Peyer's patch (tissue), 4 donors: ENCODE data around the gene SMIM1.

Experiments used
- CTCF ChIP-seq, 6 experiments: fragments of 450-650 bp in 4 of 6; fragments of 200-600 bp in 2 of 6; sonication (generic) in 1 of 6; IDR thresholded peaks; one replicate each; pipeline ENCODE4 v1.5.1; 2017 to 2019; ENCODE audit warnings: antibody characterized with exemption in 6 of 6, mild to moderate bottlenecking in 3 of 6, moderate library complexity in 1 of 6
- POLR2A ChIP-seq, 2 donors: fragments of 450-650 bp; IDR thresholded peaks; one replicate each; pipeline ENCODE4 v1.5.1; 2017; ENCODE audit warnings: antibody characterized with exemption in 2 of 2, mild to moderate bottlenecking in 2 of 2, moderate library complexity in 2 of 2

- TF ChIP-seq POLR2A (IDR thresholded peaks at IDR 0.05) (no peak), CTCF (IDR thresholded peaks at IDR 0.05) (no peak)
Measured at GRCh38 chr1:3733883-3734589, 38.5 kb upstream of the SMIM1 start.
